ENCODE data around the gene STK39.

Gene STK39

GRCh38 chr2:168243061-168243460 is 4.3 kb downstream of the STK39 start:
- no peak for DNase-seq (ENCODE audit: low read depth in 2 of 2)

GRCh38 chr2:168241746-168242145 is 5.6 kb downstream of the STK39 start:
- no peak for DNase-seq (ENCODE audit: low read depth in 2 of 2)

- DNase-seq (ENCODE audit: low read depth in 2 of 2) = no peak
Measured at GRCh38 chr2:168241208-168241607, 6.2 kb downstream of the STK39 start.

- DNase-seq (ENCODE audit: low read depth in 2 of 2) = no peak
Measured at GRCh38 chr2:168239281-168239680, 8.1 kb downstream of the STK39 start.

GRCh38 chr2:168237741-168238140 is 9.7 kb downstream of the STK39 start:
- DNase-seq (ENCODE audit: low read depth in 2 of 2) = no peak

GRCh38 chr2:168234407-168235085 is 12.8 kb downstream of the STK39 start:
- DNase-seq (ENCODE audit: low read depth in 2 of 2) = no peak

GRCh38 chr2:168233726-168234406 is 13.5 kb downstream of the STK39 start:
- DNase-seq (ENCODE audit: low read depth in 2 of 2) = no peak

- DNase-seq (ENCODE audit: low read depth in 2 of 2) = no peak
Measured at GRCh38 chr2:168233166-168233565, 14.2 kb downstream of the STK39 start.

GRCh38 chr2:168231609-168232241 is 15.7 kb downstream of the STK39 start:
- DNase-seq (ENCODE audit: low read depth in 2 of 2) = no peak

- DNase-seq (ENCODE audit: low read depth in 2 of 2) = no peak
Measured at GRCh38 chr2:168230389-168230788, 17.0 kb downstream of the STK39 start.

- DNase-seq (ENCODE audit: low read depth in 2 of 2) = no peak
Measured at GRCh38 chr2:168224346-168224745, 23.0 kb downstream of the STK39 start.

GRCh38 chr2:168222088-168222487 is 25.3 kb downstream of the STK39 start:
- DNase-seq (ENCODE audit: low read depth in 2 of 2) = no peak

- DNase-seq (ENCODE audit: low read depth in 2 of 2) = no peak
Measured at GRCh38 chr2:168220965-168221819, 26.2 kb downstream of the STK39 start.

GRCh38 chr2:168217920-168218319 is 29.5 kb downstream of the STK39 start:
- DNase-seq (ENCODE audit: low read depth in 2 of 2) = no peak

GRCh38 chr2:168216351-168217005 is 30.9 kb downstream of the STK39 start:
- no peak for DNase-seq (ENCODE audit: low read depth in 2 of 2)

- DNase-seq (ENCODE audit: low read depth in 2 of 2) = no peak
Measured at GRCh38 chr2:168215813-168216212, 31.6 kb downstream of the STK39 start.

- DNase-seq (ENCODE audit: low read depth in 2 of 2) = no peak
Measured at GRCh38 chr2:168212866-168213265, 34.5 kb downstream of the STK39 start.

GRCh38 chr2:168212167-168212566 is 35.2 kb downstream of the STK39 start:
- no peak for DNase-seq (ENCODE audit: low read depth in 2 of 2)

GRCh38 chr2:168211664-168212163 is 35.7 kb downstream of the STK39 start:
- no peak for DNase-seq (ENCODE audit: low read depth in 2 of 2)

GRCh38 chr2:168210895-168211570 is 36.4 kb downstream of the STK39 start:
- no peak for DNase-seq (ENCODE audit: low read depth in 2 of 2)
